Hematopoietic multipotent progenitor cell (in vitro differentiated cells): ENCODE measurements around the gene TMEM97. TPM values are rescaled to one million over a fixed set of nuclear protein-coding genes. Genes with fewer than 3 reads are reported as not detected.
A peak's percentile ranks its signal among the peaks of the same experiment; 100 is the strongest.

ENCODE experiments used
- DNase-seq, 3 donors: peaks; one replicate each; pipeline ENCODE4 v3.0.0-alpha.2; 2011 to 2015; ENCODE audit warnings: low read depth in 2 of 3, low spot score in 2 of 3
- total RNA-seq: library from RNA; depleted of rRNA; stranded (reverse); fragments of >200 nt; gene quantifications from one replicate; pipeline ENCODE4 v1.2.3, GENCODE V29; 2012

The TMEM97 gene
- total RNA-seq, 1 donor = 17.8 TPM

DNA sequence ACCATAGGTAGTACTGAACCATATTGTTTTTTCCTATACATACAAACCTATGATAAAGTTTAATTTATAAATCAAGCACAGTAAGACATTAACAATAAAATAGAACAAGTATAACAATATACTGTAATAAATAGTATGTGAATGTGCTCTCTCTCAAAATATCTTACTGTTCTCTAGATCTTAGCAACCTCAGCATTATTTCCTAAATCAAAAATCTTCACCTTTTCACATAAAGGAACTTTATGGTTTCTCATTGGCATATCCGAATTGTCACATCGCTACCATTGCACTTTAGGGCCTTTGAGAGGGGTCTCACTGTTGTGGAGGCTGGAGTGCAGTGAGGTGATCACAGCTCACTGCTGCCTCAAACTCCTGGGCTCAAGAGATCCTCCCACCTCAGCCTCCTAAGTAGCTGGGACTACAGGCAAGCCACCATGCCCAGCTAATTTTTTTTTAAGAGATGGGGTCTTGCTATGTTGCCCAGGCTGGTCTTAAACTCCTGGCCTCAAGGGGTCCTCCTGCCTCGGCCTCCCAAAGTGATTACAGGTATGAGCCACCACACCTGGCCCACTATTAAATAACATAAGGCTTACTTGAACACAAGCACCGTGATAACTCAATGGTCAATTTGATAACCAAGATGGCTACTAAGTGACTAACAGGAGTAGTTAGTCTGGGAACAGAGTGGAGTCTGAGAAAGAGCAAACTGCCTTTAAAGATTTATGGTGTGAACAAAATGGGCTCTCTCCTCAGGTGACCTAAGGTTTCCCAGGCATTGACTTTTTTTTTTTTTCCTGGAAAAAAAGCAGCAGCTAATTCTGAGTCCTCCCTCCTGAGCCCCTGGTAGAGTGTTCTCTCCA lies 2.9 kb upstream of the TMEM97 start:
- DNase-seq = no peak

DNA sequence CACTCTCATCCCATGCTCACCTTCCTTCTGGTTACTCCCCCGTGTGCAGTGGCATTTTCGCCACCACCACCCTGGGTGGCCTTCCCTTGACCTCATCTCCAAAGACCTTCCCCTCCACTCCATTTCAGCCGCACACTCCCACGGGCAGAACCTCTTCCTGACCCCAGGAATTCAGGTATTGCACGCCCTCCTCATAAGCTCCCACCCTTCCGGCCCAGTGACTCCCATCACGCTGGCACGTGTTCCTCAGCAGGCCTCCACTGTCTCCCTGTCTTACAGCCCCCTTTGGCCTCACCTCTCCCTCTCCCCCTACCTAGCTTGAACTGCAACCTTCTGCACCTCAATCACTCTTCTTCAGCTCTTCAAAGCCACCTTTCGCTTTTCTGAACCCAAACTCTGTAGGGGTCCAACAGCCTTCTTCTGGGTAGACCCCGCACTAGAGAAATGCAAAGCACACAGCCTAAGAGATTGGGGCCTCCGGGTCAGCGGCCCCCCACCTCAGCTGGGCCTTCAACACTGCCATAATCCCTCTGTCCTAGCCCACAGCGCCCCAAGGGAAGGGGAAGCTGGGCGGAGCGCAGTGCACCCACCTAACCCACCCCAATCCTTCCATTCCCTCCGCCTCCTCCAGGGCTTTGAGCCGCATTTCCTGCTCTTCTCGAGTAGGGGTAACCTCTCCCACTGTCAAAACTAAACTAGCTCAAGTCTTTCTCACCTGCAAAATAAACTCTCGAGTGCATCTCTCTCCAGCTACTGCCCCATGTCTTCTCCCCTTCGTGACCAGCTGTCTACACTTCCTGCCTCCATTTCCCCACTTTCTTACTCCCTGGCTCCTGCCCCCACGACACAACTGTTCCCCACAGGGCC lies 1.7 kb upstream of the TMEM97 start:
- no peak for DNase-seq

DNA sequence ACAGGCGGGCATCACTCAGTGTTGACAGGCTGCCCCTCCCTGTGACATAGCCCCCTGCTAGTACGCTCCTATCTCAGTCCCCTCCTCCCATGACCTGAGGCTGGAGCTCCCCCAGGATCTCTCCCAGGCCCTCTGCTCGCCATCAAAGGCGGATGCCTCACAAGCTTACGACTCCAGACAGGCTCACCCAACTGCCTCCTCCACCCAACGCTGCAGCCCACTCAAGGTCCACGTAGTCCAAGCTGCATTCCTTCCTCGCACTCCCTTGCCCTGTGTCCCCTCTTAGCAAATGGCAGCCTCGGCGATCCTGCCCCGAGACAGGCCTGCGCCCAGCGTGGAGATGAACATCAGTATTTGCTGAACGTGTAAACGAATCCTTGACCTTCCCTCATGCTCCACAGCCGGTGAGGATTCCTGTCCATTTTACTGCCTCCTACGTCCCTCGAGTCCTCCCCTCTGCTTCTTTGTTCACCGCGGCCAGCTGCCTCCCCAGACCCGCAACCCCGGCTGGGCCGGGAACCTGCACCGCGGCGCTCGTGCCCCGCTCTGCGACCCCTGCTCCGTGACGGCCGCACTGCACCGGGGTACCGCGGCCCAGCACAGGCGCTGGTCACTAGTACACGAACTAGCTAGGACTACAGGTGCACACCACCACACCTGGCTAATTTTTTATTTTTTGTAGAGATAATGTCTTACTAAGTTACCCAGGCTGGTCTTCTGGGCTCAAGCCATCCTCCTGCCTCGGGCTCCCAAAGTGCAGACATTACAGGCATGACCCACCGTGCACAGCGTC lies 838 bp upstream of the TMEM97 start:
- no peak for DNase-seq

DNA sequence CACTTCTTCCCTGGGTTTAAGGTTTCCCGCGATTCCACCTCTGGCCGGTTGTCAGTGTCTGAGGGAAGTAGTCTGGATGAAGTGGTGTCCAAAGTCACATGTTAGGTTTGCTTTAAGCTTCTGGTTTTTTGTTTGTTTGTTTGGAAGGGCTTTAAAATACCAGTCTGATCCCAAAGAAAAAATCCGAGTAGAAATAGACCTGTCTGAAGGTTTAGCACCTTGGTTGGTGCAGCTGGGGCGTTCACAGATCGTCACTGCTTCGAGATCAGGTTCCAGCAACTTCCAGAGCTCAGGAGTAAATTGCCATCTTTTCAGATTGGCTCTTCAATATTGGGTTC lies 567 bp downstream of the TMEM97 start:
- no peak for DNase-seq

DNA sequence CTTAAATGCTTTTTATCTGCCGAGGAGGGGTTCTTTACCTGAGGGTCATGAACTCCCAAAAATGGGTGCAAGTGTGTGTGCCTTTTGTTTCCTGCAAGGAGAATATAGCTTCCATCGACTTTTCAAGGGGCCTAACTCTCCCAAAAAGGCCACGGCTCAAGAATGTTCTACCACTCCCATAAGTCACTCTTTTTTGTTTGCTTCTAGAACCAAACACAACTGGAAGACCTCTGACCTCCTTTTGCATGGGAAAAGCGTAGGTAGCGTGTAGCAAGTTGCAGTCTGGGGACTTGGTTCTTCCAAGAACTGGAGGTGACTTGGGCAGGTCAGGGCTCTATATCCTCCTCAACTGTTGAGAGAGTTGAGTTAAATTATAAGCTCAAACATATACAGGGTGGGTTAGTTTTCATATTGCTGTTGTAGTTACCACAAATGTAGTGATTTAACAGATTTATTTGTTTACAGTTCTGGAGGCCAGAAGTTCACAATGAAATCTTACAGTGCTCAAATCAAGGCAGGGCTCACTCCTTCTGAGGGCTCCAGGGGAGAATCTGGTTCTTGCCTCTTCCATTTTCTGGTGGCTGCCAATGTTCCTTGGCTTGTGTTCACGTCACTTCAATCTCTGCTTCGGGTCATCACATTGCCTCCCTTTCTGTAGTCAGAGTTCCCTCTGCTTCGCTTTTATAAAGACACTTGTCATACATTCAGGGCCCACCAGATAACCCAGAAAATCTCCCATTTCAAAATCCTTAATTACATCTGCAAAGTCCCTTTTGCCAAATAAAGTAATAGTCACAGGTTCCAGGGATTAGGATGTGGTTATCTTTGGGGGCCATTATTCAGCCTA lies 1.4 kb downstream of the TMEM97 start:
- no peak for DNase-seq

DNA sequence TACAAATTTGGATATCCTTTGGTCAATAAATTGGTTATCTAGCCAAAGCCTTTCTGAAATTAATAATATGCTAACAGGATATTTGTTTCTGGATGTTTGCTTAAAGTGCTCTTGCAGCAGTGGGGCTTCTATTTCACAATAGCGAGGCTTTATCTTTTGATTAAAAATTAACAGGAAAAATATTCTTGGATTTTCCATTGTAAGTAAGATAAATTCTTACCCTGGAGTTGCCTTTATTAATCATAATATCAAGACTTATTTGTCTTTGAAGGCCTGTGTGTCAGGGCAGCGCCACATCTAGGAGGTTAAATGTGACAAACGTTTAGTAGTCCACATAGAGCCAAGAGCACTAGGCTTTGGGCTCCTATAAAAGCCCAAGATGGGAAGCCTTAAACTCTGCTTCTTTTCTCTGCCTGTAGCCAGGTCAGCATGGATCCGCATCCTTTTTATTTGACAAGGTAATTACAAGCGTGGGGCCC lies 5.3 kb downstream of the TMEM97 start:
- DNase-seq = no peak

DNA sequence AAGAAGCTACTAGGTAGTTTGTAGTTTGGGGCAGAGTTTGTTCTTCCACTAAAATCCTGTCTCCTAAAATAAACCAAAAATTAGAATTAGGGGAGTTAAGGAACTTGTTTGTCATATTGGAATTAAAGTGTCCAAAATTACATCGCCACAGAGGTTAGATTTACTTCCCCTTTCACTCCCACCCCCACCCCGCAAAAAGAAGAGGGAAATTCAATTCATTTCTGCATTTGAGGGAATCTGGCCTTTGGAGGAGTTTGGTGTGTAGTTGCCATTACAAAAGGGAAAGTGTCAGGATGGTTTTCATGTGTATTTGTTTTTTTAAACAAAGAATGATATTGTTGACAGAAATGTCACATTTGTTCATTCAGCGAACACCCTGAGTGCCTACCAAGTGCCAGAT lies 5.8 kb downstream of the TMEM97 start:
- DNase-seq = peak in 1 of 3 donors; percentile 30

DNA sequence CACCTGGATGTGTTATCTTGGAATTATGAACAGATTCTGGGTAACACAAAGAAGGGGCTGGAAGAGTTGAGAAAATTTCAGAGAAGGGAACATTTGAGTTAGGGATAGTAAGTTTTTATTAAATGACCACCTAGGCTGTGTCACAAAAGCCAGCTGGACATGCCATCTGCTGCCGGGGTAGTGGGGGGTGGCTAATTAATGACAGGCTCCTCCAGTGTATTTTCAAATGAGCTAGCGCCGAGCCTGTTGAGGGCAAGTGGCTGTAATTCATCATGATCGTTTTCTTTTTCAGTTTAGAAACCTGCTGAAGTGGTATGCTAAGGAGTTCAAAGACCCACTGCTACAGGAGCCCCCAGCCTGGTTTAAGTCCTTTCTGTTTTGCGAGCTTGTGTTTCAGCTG lies 6.2 kb downstream of the TMEM97 start:
- no peak for DNase-seq

DNA sequence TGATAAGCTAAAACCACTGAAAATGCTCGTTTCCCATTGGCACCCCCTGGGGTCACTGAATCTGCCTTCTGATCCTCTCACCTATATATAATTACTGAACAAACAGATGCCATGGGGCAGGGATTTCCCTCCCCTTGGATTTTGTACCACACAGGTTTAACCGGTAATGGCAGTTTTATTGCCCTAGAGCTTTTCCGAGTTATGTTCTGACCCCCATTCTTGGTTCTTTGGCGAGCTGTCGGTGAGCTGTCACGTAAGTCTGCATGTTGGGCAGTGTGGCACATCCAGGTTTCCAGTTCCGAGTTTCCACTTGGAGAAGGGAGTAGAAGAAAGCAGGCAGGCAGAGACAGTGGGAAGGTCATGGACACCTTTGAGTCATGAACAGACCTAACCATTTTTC lies 7.1 kb downstream of the TMEM97 start:
- no peak for DNase-seq

DNA sequence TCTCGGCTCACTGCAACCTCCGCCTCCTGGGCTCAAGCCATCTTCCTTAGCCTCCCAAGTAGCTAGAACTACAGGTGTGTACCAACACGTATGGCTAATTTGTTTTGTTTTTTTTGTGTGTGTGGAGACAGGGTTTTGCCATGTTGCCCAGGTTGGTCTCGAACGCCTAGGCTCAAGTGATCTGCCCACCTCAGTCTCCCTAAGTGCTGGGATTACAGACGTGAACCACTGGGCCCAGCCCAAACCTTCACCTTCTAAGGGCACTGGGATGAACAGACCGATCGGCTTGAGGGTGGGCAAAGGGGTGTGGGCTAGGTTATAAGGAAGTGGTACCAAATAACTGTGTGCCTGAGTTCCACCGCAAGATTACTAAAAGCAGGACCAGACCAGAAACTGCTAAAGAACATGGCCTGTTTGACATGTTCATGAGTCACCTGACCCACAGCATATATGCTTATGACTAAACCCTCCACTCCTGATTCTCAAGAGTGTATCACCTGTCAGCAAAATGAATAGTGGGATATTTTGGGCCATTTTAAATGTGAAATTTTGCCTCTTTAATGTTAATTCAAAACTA lies 8.1 kb downstream of the TMEM97 start:
- no peak for DNase-seq

DNA sequence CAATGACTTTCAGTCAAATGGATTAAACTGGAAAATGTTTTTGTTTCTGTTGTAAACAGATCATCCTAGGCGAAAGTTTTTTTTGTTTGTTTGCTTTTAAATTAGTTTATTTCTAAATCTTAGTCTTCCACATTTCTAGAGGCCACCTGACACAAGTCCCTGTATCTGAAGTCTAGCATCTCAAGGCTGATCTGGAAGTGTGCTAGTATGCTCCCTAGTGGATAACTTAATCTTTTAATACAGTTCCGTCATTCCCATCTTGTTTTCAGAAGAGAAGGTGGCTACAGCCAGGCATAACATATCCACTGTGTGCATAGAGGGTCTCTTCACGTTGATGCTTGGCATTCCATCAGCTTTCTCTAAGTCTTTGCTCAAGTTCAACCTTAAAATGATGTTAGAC lies 8.7 kb downstream of the TMEM97 start:
- DNase-seq = no peak

DNA sequence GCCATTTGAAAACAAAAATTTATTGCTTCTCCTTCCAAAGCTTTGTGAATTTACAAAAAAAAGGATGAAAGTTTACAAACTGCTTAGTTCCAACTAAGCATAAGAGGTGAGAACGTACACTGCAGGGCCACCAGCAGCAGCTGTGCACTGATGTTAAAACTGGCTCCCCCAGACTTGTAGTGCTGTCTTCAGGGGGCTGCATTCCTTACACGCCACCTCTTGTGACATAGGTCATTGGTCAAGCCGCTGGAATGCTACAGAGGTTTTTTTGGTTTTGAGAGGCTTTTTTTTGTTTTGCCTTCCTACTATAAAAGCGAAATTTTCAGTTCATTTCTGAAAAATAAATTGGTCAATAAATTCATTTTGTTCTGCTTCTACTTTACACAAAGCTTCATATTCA lies 9.3 kb downstream of the TMEM97 start:
- no peak for DNase-seq

DNA sequence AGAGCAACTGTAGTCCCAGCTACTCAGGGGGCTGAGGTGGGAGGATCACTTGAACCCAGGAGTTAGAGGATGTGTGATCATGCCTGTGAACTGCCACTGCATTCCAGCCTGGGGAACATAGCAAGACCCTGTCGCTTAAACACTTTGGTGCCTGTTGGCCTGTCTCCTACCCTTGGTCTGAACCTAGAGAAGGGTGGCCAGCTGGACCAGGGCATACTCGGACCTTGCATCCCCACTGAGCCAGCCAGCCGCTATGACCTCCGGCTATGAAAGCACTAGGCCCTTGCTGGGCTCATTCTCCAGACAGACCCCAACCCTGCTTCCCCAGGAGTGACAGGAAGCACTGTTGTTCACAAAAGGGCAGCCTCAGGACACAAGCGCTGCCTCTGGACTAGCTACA lies 11.7 kb downstream of the TMEM97 start:
- DNase-seq = no peak

DNA sequence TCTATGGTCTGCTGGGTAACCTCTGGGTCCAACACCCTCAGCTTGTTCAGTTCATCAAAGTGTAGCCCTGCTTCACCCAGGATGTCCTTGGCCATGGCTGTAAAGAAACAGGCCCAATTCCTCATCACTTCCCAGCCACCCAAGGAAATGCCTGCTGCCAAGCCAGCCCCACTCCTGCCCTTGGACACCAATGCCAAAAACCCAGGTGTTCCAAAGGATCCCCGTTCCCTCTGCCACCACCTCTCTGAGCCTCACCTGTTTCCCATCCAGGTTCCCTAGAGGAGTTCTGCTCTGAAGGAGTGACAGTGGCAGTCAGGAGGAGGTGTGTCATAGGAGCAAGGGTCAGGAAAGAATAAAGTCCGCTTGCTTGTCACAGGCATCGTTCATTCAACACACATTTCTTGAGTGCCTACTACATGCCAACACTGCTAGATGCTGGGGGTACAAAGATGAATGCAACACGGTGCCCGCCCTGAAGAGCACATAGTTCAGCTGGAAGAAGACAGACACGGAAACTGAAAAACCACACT lies 13.0 kb downstream of the TMEM97 start:
- DNase-seq = no peak

DNA sequence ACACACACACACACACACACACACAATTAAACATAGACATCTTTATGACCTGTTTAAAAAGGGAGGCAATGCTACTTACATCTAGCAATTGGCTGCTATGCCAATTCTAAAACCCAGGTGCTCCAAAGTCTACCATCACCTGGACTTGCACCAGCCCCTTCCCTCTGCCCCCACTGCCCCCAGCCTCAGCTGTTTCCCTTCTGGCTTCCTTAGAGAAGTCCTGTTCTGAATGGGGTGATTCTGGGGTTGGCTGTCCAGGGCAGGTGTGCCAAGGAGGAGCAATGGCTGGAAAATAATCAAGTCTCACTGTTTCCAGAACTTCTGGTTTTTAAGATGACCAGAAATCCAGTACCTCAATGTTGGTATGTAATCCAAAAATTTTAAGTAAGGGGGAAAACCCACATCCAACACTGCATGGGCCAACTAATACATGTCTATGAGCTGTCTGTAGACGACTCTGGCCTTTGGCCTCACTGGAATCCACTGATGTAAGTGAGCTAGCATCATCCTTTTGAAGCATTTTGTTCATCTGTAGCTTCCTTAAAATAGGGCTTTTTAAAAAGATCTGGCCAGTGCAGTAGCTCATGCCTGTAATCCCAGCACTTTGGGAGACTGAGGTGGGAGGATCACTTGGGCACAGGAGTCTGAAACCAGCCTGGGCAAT lies 14.2 kb downstream of the TMEM97 start:
- DNase-seq = no peak

DNA sequence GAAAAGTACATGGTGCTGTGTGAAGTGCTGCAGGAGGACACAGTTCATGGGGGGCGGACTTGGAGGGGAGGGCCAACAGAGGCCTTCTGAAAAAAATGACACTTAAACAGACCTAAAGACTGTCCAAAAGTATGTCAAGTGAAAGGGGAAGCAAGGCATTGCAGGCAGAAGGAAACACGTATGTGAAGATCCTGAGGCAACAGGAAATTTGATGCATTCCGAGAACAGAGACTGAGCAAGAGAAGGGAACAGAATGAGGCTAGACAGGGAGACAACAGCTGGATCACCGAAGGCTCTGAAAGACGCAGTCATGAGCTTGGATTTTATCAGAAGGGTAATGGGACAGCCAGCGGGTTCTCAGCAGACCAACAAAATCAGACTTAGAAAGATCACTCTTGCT lies 15.2 kb downstream of the TMEM97 start:
- no peak for DNase-seq

DNA sequence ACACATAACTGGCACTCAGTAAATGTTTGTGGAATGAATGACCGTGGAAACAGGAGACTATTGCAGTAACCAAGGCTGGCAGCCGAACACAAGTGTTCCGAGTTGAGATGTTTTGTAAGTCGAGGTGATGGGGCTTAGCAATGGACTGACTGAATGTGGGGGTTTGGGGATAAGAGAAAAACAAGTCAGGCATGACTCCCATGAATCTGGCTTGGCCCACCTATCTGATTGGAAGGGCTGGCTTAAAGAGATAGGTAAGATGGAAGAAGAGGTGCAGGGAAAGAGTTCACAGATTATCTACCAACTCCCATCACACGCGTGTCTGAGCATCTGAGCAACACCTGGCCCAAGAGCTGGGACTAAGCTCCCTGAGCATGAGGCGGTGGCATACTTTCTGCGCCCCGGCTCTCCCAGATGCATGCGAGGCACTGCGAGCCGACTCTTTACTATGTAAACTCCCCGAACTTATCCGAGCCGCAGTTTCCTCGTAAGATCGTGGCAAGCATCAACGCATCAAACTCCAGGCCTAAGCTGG lies 15.7 kb downstream of the TMEM97 start:
- DNase-seq = peak in 1 of 3 donors; percentile 45

DNA sequence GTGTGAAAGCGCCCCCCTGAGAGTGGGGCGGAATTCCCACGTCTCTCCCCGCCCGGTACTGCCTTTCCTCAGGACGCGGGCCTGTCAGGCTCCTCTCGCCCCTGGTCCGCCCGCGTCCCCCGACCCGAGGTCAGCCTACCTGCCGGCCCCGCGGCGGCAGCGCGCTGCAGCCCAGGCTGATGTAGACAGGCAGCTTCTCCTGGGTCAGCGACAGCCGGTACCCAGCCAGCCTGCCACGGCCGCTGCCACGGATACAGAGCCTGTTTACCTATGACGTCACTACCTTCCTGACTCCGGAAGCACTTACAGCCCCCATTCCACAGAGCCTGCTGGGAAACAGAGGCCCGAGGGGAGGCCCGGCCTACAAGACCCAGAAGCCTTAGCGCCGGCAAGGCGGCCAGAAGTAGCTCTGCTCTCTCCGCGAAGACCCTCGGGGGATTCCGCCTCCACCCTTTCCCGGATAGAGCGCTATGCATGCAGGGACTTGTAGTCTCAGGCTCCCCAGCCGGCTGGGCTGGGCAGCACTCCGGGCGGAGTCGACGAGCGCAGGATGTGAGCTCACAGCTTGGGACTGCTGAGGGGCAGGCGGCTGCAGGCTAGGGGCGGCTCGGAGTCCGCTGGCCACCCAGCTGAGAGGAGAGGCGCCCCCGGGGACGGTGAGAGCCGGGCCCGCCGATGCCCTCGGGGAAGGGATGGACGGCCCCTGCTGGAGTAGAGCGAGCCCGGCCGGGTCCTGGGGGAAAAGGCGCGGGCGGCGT lies 16.4 kb downstream of the TMEM97 start, which contains the start of the genes IFT20 and TNFAIP1:
IFT20 (minus strand) TSS at position 272 of the 758 bp plus-strand sequence. CDS start 3,487 bp downstream, outside the sequence.
TNFAIP1 (plus strand) TSS at position 561 of the 758 bp plus-strand sequence. CDS start 3,761 bp downstream, outside the sequence.
- DNase-seq = peak; percentile 88 to 100 (median 99)
